GM21529 (cell line): ENCODE results near the gene COQ8B.

Experiments used
- ATAC-seq: cut with Tn5 transposase; IDR thresholded peaks from one replicate; pipeline ENCODE4 v1.9.1; 2021; ENCODE audit not compliant: unreplicated experiment

COQ8B gene

GRCh38 chr19:40642051-40642706 lies 74.5 kb downstream of the COQ8B start:
- no peak for ATAC-seq
